ENCODE data around the gene GRIN3A. TPM values are rescaled to one million over a fixed set of nuclear protein-coding genes. Genes with fewer than 3 reads are reported as not detected.

The GRIN3A gene
- total RNA-seq, 1 donor: not detected

DNA sequence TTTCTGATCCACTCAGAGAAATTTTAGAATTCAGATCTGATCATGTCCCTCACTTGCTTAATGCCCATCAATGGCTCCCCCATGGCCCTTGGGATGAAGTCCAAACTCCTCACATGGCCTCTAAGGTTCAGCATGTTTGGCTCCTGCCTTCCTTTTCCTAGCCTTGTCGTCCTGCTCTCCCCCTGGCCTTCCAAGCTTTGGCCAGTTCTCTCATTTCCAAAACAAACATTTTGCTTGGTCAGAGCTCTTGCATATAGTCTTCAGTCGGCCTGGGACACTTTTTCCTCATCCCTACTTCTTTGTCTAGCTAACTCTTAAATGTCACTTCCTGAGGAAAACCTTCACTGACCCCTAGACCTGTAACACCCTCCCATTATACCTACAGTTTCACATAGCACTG lies 106.6 kb downstream of the GRIN3A start:
- no peak for DNase-seq (ENCODE audit: low read depth)
- TF ChIP-seq, protein P1, sequence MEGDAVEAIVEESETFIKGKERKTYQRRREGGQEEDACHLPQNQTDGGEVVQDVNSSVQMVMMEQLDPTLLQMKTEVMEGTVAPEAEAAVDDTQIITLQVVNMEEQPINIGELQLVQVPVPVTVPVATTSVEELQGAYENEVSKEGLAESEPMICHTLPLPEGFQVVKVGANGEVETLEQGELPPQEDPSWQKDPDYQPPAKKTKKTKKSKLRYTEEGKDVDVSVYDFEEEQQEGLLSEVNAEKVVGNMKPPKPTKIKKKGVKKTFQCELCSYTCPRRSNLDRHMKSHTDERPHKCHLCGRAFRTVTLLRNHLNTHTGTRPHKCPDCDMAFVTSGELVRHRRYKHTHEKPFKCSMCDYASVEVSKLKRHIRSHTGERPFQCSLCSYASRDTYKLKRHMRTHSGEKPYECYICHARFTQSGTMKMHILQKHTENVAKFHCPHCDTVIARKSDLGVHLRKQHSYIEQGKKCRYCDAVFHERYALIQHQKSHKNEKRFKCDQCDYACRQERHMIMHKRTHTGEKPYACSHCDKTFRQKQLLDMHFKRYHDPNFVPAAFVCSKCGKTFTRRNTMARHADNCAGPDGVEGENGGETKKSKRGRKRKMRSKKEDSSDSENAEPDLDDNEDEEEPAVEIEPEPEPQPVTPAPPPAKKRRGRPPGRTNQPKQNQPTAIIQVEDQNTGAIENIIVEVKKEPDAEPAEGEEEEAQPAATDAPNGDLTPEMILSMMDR (IDR thresholded peaks at IDR 0.05; ENCODE audit: insufficient read depth, low read depth, low read length): no peak
- no peak overlapping the region for H3K4me3 ChIP-seq (ENCODE audit: low read depth, low read length)

DNA sequence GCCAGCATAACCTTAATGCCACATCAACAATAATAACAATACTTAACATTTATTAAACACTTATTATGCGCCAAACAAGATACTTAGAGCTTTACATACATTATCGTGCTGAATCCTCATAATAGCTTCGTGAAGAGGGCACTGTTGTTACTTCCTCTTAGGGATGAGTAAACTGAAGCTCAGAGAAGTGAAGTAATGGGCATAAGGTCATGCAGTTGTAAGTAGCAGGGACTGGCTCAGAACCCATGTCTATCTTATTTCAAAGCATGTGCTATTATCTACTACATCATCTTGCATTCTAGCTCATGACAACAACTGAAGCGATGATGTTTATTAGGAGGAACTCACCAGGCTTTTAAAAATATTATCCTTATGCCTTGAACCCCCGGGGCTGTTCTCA lies 108.8 kb downstream of the GRIN3A start:
- TF ChIP-seq, protein P1 (IDR thresholded peaks at IDR 0.05; ENCODE audit: insufficient read depth, low read depth, low read length): no peak
- no peak for DNase-seq (ENCODE audit: low read depth)
- H3K4me3 ChIP-seq (ENCODE audit: low read depth, low read length): no peak overlapping the region

DNA sequence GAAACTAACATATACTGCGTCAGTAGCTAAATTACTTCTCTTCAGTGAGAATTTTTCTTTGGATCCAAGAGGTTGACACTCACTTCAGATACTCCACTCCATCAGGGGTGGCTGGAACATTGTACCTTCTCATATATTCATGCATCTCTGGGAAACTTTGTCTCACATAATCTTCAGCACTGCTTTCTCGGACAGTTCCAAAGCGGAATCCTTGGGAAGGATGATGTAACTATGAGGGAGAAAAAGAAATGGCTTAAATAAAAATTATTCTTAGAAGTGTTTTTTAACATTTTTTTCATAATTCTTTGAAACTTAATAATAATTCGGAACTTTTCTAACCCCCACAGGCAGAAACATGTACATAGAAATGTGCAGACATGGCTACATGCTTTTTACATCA lies 110.3 kb downstream of the GRIN3A start:
- peak; percentile 2 for DNase-seq (ENCODE audit: low read depth)
- no peak overlapping the region for H3K4me3 ChIP-seq (ENCODE audit: low read depth, low read length)
- TF ChIP-seq, protein P1 (IDR thresholded peaks at IDR 0.05; ENCODE audit: insufficient read depth, low read depth, low read length): no peak

DNA sequence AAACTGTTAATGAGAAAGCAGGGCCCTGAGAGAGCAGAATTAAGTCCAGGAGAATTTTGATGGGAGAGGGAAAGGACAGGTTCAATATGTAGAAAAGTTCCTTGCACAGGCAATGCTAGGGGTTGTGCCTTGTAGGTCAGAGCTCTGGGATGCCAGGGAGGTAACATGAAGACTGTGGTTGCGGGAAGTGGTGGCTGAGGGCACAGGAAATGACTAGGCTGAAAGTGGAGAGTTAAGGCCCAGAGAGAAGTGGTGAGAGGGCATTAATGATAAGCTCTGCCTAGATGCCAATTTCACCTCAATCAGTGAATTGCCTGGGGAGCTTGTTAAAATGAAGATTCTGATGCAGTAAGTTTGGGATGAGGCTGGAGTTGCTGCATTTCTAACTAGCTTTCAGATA lies 112.2 kb downstream of the GRIN3A start:
- DNase-seq (ENCODE audit: low read depth): no peak
- no peak overlapping the region for H3K4me3 ChIP-seq (ENCODE audit: low read depth, low read length)
- TF ChIP-seq, protein P1 (IDR thresholded peaks at IDR 0.05; ENCODE audit: insufficient read depth, low read depth, low read length): no peak

DNA sequence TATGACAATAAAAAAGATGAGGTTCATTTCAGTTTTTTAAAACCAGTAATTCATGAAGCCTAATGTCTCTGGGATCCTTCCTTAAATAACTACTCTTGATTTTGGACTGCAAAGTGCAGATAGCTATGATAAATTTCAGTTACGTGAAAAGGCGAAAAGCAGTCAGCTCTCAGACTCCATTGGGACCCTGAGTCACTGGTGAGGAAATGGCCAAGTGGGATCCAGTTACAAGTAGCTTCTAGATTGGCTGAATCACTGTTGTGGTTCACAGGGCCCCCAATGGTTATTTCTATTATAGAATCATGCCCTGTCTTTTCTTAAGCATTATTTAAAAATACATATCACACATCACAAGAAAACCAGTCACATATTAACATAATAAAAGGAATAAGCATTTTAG lies 112.6 kb downstream of the GRIN3A start:
- DNase-seq (ENCODE audit: low read depth): no peak
- H3K4me3 ChIP-seq (ENCODE audit: low read depth, low read length): no peak overlapping the region
- TF ChIP-seq, protein P1 (IDR thresholded peaks at IDR 0.05; ENCODE audit: insufficient read depth, low read depth, low read length): no peak

DNA sequence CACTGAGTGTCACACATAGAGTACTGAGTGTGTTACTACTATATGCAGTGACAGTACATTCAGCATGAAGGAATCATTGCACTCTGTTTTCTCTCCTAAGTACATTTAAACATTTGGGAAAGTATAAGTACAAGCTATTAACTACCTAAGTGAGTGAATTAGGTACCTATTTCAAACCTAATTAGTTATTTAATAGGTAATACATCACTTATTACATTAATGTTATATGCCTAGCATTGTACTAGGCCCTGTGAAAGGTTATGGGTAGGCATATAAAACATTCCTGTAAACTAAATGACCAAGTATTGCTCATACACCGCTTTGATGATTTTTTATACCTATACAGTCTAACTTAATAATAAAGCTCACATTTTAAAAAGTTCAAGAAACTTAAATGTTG lies 118.0 kb downstream of the GRIN3A start:
- TF ChIP-seq, protein P1 (IDR thresholded peaks at IDR 0.05; ENCODE audit: insufficient read depth, low read depth, low read length): no peak
- DNase-seq (ENCODE audit: low read depth): no peak
- H3K4me3 ChIP-seq (ENCODE audit: low read depth, low read length): no peak overlapping the region

DNA sequence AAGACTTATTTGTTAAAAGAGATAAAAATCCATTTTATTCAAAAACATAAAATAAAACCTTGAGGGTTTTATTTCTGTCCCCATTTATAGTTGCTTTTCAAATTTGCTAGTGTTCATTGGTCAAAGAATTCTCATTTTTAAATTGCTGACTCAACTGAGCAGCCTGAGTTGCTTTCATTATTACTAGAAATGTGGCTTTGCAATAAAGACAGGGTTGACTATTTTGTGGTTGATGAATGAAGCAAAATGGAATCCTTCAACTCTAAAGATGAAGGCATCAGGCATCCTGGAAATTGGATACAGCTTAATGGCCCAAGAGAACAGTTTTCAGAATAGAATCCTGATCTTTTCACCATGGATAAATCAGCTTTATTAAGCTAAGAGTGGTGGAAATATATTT lies 119.7 kb downstream of the GRIN3A start:
- no peak overlapping the region for H3K4me3 ChIP-seq (ENCODE audit: low read depth, low read length)
- TF ChIP-seq, protein P1 (IDR thresholded peaks at IDR 0.05; ENCODE audit: insufficient read depth, low read depth, low read length): no peak
- DNase-seq (ENCODE audit: low read depth): no peak

Data from fibroblast of villous mesenchyme (primary cell).